ENCODE data around the gene NSDHL.

NSDHL gene

DNA sequence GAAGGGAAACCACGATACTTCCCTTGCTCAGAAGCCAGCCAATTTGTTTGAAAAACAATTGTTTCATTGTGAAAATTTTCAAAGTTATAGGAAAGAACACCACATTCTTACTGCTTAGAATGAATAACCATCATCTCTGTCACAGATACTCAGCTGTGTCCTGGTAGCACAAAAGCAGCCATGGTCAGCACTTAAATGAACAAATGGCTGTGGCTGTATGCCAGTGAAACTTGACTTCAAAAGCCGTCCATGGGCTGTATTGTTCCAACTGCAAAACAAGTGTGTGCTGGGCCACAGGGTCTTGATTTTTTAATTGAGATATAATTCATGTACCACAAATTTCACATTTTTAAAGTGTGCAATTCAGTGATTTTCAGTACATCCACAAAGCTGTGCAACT, 19.6 kb downstream of the NSDHL start:
- Histone ChIP-seq H4K8ac (ENCODE audit: low read depth, low read length) (no peak overlapping the region), H3K79me1 (ENCODE audit: low read length) (no peaks in the 10 kb centered on the region), H4K12ac (ENCODE audit: low read depth, low read length) (no peak overlapping the region), H3K9me3 (ENCODE audit: insufficient read depth, low read depth, low read length) (no peaks in the 10 kb centered on the region), H2AFZ (ENCODE audit: insufficient read depth, low read length, poor library complexity) (no peak overlapping the region), H2BK5ac (ENCODE audit: low read depth, low read length, poor library complexity) (no peak overlapping the region), H3K9ac (ENCODE audit: low read length) (no peak overlapping the region), H3K4me1 (ENCODE audit: control insufficient read depth in 1 of 2, insufficient read depth in 2 of 2, low read length in 2 of 2) (peaks cover 0 to 2% of the 10 kb centered on the region in 2 experiments), H3K4me3 (ENCODE audit: low read depth, low read length) (no peak overlapping the region), H4K91ac (ENCODE audit: low read depth, low read length) (no peak overlapping the region), H3K27ac (ENCODE audit: low read depth, low read length) (no peak overlapping the region), H2AK5ac (ENCODE audit: low read length) (no peak overlapping the region), H3K27me3 (ENCODE audit: insufficient read depth, low read length) (no peaks in the 10 kb centered on the region), H3K4ac (ENCODE audit: low read depth, low read length) (no peak overlapping the region), H3K23ac (ENCODE audit: low read length) (no peak overlapping the region), H2BK120ac (ENCODE audit: insufficient read depth, low read length, poor library complexity) (no peak overlapping the region), H3K14ac (ENCODE audit: low read length) (no peak overlapping the region), H3K4me2 (ENCODE audit: low read length) (no peak overlapping the region), H3K36me3 (ENCODE audit: control insufficient read depth in 1 of 2, insufficient read depth in 2 of 2, low read length in 2 of 2) (peaks cover 42 to 50% of the 10 kb centered on the region in 2 experiments), H3K18ac (ENCODE audit: low read length) (no peak overlapping the region), H2BK12ac (ENCODE audit: low read length) (no peak overlapping the region), H3K79me2 (ENCODE audit: control insufficient read depth, insufficient read depth, low read length, poor library complexity) (no peaks in the 10 kb centered on the region)
- whole genome bisulfite sequencing (ENCODE audit: extremely low coverage, insufficient coverage, insufficient read length): no CpG with 5 or more reads among the region's 2 CpGs
- DNase-seq: no peak

DNA sequence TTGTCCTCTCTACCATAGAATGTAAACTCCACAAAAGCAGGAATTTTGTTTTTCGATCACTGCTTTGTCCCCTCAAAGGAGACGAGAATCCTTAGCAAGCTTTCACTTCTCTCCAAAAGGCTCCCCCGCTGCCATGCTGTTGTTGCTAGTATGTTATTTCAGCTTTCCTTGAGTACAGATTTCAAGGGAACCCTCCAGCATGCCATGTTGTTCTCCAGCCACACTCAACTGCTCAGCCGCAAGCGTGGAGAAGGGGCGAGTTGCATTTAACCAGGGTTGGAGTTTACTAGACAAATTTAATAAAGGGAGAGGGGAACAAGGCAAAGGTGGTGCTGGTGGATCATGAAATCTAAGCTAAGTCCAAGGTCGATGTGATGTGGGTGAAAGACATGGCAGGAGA, 23.1 kb downstream of the NSDHL start:
- H3K79me1 ChIP-seq (ENCODE audit: low read length): no peaks in the 10 kb centered on the region
- H3K9me3 ChIP-seq (ENCODE audit: insufficient read depth, low read depth, low read length): no peaks in the 10 kb centered on the region
- DNase-seq: no peak
- H3K4me2 ChIP-seq (ENCODE audit: low read length): no peak overlapping the region
- no peak overlapping the region for H2AFZ ChIP-seq (ENCODE audit: insufficient read depth, low read length, poor library complexity)
- no peaks in the 10 kb centered on the region for H3K27me3 ChIP-seq (ENCODE audit: insufficient read depth, low read length)
- no peak overlapping the region for H3K14ac ChIP-seq (ENCODE audit: low read length)
- H3K4me3 ChIP-seq (ENCODE audit: low read depth, low read length): no peak overlapping the region
- no peak overlapping the region for H3K23ac ChIP-seq (ENCODE audit: low read length)
- no peak overlapping the region for H2BK12ac ChIP-seq (ENCODE audit: low read length)
- WGBS (ENCODE audit: extremely low coverage, insufficient coverage, insufficient read length): no CpG with 5 or more reads among the region's 7 CpGs
- no peak overlapping the region for H3K9ac ChIP-seq (ENCODE audit: low read length)
- no peak overlapping the region for H4K12ac ChIP-seq (ENCODE audit: low read depth, low read length)
- no peak overlapping the region for H3K4ac ChIP-seq (ENCODE audit: low read depth, low read length)
- no peak overlapping the region for H3K27ac ChIP-seq (ENCODE audit: low read depth, low read length)
- H2BK5ac ChIP-seq (ENCODE audit: low read depth, low read length, poor library complexity): no peak overlapping the region
- no peaks in the 10 kb centered on the region for H3K79me2 ChIP-seq (ENCODE audit: control insufficient read depth, insufficient read depth, low read length, poor library complexity)
- H3K36me3 ChIP-seq (ENCODE audit: control insufficient read depth in 1 of 2, insufficient read depth in 2 of 2, low read length in 2 of 2): peaks cover 35 to 50% of the 10 kb centered on the region in 2 experiments
- H3K18ac ChIP-seq (ENCODE audit: low read length): no peak overlapping the region
- no peak overlapping the region for H2BK120ac ChIP-seq (ENCODE audit: insufficient read depth, low read length, poor library complexity)
- no peak overlapping the region for H2AK5ac ChIP-seq (ENCODE audit: low read length)
- H4K8ac ChIP-seq (ENCODE audit: low read depth, low read length): no peak overlapping the region
- H4K91ac ChIP-seq (ENCODE audit: low read depth, low read length): no peak overlapping the region
- H3K4me1 ChIP-seq (ENCODE audit: control insufficient read depth in 1 of 2, insufficient read depth in 2 of 2, low read length in 2 of 2): peaks cover 0 to 2% of the 10 kb centered on the region in 2 experiments

DNA sequence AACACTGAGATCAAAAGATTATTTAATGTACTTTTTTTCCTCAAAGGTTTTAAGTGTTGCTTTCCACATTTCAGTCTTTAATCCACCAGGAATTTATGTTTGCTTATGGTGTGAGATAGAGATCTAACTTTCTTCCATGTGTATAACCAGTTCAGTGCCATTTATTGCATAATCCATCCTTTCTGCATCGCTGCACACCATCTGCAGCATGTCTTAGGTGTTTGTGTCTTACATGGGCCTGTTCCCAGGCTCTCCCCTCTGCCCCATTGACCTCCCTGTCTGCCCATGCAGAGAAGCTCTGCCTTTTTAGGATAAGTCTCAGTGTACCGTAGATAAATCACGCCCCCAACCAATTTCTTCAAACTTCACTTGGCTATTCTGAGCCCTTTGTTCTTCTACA, 30.3 kb downstream of the NSDHL start:
- DNase-seq: peak in 1 of 2 donors; percentile 8
- Histone ChIP-seq H3K4me2 (ENCODE audit: low read length) (no peak overlapping the region), H3K23ac (ENCODE audit: low read length) (no peak overlapping the region), H2BK5ac (ENCODE audit: low read depth, low read length, poor library complexity) (no peak overlapping the region), H2AK5ac (ENCODE audit: low read length) (no peak overlapping the region), H4K8ac (ENCODE audit: low read depth, low read length) (no peak overlapping the region), H3K79me2 (ENCODE audit: control insufficient read depth, insufficient read depth, low read length, poor library complexity) (no peaks in the 10 kb centered on the region), H3K27me3 (ENCODE audit: insufficient read depth, low read length) (no peaks in the 10 kb centered on the region), H2AFZ (ENCODE audit: insufficient read depth, low read length, poor library complexity) (no peak overlapping the region), H4K91ac (ENCODE audit: low read depth, low read length) (no peak overlapping the region), H3K4me1 (ENCODE audit: control insufficient read depth in 1 of 2, insufficient read depth in 2 of 2, low read length in 2 of 2) (no peaks in the 10 kb centered on the region), H3K9me3 (ENCODE audit: insufficient read depth, low read depth, low read length) (no peaks in the 10 kb centered on the region), H2BK12ac (ENCODE audit: low read length) (no peak overlapping the region), H3K79me1 (ENCODE audit: low read length) (no peaks in the 10 kb centered on the region), H3K4ac (ENCODE audit: low read depth, low read length) (no peak overlapping the region), H4K12ac (ENCODE audit: low read depth, low read length) (no peak overlapping the region), H3K9ac (ENCODE audit: low read length) (no peak overlapping the region), H3K18ac (ENCODE audit: low read length) (no peak overlapping the region), H3K4me3 (ENCODE audit: low read depth, low read length) (no peak overlapping the region), H3K14ac (ENCODE audit: low read length) (no peak overlapping the region), H3K27ac (ENCODE audit: low read depth, low read length) (no peak overlapping the region), H2BK120ac (ENCODE audit: insufficient read depth, low read length, poor library complexity) (no peak overlapping the region), H3K36me3 (ENCODE audit: control insufficient read depth in 1 of 2, insufficient read depth in 2 of 2, low read length in 2 of 2) (peaks cover 34 to 45% of the 10 kb centered on the region in 2 experiments)
- no CpG with 5 or more reads among the region's 3 CpGs for WGBS (ENCODE audit: extremely low coverage, insufficient coverage, insufficient read length)

DNA sequence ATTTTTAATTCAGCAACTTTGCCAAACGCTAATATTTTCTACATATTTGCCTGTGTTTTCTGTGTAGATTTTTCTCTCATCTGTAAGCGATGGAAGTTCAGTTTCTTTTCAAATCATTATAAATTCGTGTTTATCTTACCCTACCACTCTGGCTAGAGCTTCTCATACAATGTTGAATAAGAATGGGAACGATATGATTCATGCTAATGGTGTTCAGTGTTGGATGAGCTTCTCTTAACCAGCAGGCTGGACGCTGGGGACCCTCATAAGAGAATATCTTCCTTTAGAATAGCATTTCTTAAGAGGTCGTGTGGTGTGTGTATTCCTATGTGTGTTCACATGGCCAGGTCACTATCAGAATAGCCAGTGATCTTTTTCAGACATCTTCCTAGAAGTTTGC, 31.0 kb downstream of the NSDHL start:
- Histone ChIP-seq H2BK120ac (ENCODE audit: insufficient read depth, low read length, poor library complexity) (no peak overlapping the region), H3K4ac (ENCODE audit: low read depth, low read length) (no peak overlapping the region), H3K14ac (ENCODE audit: low read length) (no peak overlapping the region), H3K9ac (ENCODE audit: low read length) (no peak overlapping the region), H3K4me3 (ENCODE audit: low read depth, low read length) (no peak overlapping the region), H3K36me3 (ENCODE audit: control insufficient read depth in 1 of 2, insufficient read depth in 2 of 2, low read length in 2 of 2) (peaks cover 35 to 53% of the 10 kb centered on the region in 2 experiments), H3K4me2 (ENCODE audit: low read length) (no peak overlapping the region), H2AK5ac (ENCODE audit: low read length) (no peak overlapping the region), H3K79me2 (ENCODE audit: control insufficient read depth, insufficient read depth, low read length, poor library complexity) (no peaks in the 10 kb centered on the region), H3K79me1 (ENCODE audit: low read length) (no peaks in the 10 kb centered on the region), H2BK5ac (ENCODE audit: low read depth, low read length, poor library complexity) (no peak overlapping the region), H3K27me3 (ENCODE audit: insufficient read depth, low read length) (no peaks in the 10 kb centered on the region), H2AFZ (ENCODE audit: insufficient read depth, low read length, poor library complexity) (no peak overlapping the region), H4K12ac (ENCODE audit: low read depth, low read length) (no peak overlapping the region), H3K9me3 (ENCODE audit: insufficient read depth, low read depth, low read length) (no peaks in the 10 kb centered on the region), H4K91ac (ENCODE audit: low read depth, low read length) (no peak overlapping the region), H3K18ac (ENCODE audit: low read length) (no peak overlapping the region), H3K4me1 (ENCODE audit: control insufficient read depth in 1 of 2, insufficient read depth in 2 of 2, low read length in 2 of 2) (no peaks in the 10 kb centered on the region), H2BK12ac (ENCODE audit: low read length) (no peak overlapping the region), H3K27ac (ENCODE audit: low read depth, low read length) (no peak overlapping the region), H3K23ac (ENCODE audit: low read length) (no peak overlapping the region), H4K8ac (ENCODE audit: low read depth, low read length) (no peak overlapping the region)
- DNase-seq: no peak
- WGBS (ENCODE audit: extremely low coverage, insufficient coverage, insufficient read length): no CpG with 5 or more reads among the region's 6 CpGs
